ENCODE data around the gene FIZ1. TPM values are rescaled to one million over a fixed set of nuclear protein-coding genes. Genes with fewer than 3 reads are reported as not detected.

FIZ1 gene
- total and polyA plus RNA-seq, 12 donors: 9.3 to 18.8 (median 13.5) TPM

- Histone ChIP-seq H3K9me3 (no peaks in the 10 kb centered on the region), H3K27me3 (peaks cover 0 to 6% (median 0%) of the 10 kb centered on the region in 7 donors), H3K36me3 (no peaks in the 10 kb centered on the region), H3K27ac (no peak overlapping the region), H3K4me1 (peaks cover 4 to 22% (median 11%) of the 10 kb centered on the region in 9 donors), H3K4me3 (no peak overlapping the region)
- intact Hi-C loops (cut with DNase I): no loop called here
- TF ChIP-seq, protein P1, sequence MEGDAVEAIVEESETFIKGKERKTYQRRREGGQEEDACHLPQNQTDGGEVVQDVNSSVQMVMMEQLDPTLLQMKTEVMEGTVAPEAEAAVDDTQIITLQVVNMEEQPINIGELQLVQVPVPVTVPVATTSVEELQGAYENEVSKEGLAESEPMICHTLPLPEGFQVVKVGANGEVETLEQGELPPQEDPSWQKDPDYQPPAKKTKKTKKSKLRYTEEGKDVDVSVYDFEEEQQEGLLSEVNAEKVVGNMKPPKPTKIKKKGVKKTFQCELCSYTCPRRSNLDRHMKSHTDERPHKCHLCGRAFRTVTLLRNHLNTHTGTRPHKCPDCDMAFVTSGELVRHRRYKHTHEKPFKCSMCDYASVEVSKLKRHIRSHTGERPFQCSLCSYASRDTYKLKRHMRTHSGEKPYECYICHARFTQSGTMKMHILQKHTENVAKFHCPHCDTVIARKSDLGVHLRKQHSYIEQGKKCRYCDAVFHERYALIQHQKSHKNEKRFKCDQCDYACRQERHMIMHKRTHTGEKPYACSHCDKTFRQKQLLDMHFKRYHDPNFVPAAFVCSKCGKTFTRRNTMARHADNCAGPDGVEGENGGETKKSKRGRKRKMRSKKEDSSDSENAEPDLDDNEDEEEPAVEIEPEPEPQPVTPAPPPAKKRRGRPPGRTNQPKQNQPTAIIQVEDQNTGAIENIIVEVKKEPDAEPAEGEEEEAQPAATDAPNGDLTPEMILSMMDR (IDR thresholded peaks at IDR 0.05): no peak
- DNase-seq (no peak), ATAC-seq (no peak)
- WGBS, 2 donors: 50 to 55% methylated on average over 13 of the region's 13 CpGs
These were observed 45.8 kb downstream of the FIZ1 start for GRCh38 chr19:55553217-55554182.

DNA sequence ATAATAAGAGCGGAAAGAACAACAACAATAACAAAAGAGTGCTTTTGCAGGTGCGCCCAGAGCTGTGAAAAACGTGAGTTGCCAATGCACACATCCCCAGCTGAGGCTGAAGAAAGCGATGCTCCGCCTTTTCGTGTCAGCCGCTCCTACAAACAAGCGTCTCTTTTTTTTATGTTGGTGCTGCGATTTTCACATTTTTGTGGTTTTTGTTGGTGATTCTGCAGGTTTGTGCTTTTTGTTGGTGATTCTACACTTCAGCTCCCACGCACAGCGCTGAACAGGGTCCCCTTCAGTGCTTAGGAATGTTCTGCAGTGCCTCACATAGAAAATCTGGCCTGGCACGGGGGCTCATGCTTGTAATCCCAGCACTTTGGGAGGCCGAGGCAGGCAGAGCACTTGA lies 46.7 kb downstream of the FIZ1 start:
- TF ChIP-seq, protein P1 (IDR thresholded peaks at IDR 0.05): no peak
- peaks cover 0 to 7% (median 0%) of the 10 kb centered on the region in 7 donors for H3K27me3 ChIP-seq
- H3K4me1 ChIP-seq: peaks cover 4 to 27% (median 13%) of the 10 kb centered on the region in 9 donors
- no peak overlapping the region for H3K27ac ChIP-seq
- intact Hi-C loops (cut with DNase I): no loop called here
- ATAC-seq (no peak), DNase-seq (no peak)
- H3K36me3 ChIP-seq: no peaks in the 10 kb centered on the region
- no peak overlapping the region for H3K4me3 ChIP-seq
- H3K9me3 ChIP-seq: no peaks in the 10 kb centered on the region
- 69 to 74% methylated on average over 13 of the region's 13 CpGs for WGBS, 2 donors

DNA sequence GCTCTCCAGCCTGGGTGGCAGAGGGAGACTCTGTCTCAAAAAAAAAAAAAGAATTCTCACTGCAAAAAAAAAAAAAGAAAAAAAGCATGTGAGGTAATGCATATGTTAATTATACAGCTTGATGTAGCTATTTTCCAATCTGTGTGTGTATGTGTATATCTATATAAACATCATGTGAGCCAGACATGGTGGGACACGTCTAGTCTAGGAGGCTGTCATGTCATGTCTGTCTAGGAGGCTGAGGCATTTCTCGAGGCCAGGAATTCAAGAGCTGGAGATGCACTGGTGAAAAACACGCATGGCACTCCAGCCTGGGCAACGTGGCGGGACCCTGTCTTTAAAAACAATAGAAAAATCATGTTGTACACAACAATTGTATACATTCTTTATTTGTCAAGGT lies 47.1 kb downstream of the FIZ1 start:
- H3K4me1 ChIP-seq: peaks cover 5 to 31% (median 17%) of the 10 kb centered on the region in 9 donors
- no peak for ATAC-seq
- no peaks in the 10 kb centered on the region for H3K9me3 ChIP-seq
- intact Hi-C loops (cut with DNase I): no loop called here
- H3K27me3 ChIP-seq: peaks cover 0 to 7% (median 0%) of the 10 kb centered on the region in 7 donors
- no peak overlapping the region for H3K27ac ChIP-seq
- 78 to 84% methylated on average over 5 of the region's 5 CpGs for WGBS, 2 donors
- H3K4me3 ChIP-seq: no peak overlapping the region
- H3K36me3 ChIP-seq: no peaks in the 10 kb centered on the region
- TF ChIP-seq, protein P1 (IDR thresholded peaks at IDR 0.05): no peak
- no peak for DNase-seq

- Histone ChIP-seq H3K27ac (peak overlapping the region in 6 of 10 donors; percentile 62 to 77 (median 66)), H3K9me3 (no peaks in the 10 kb centered on the region), H3K27me3 (peaks cover 0 to 7% (median 0%) of the 10 kb centered on the region in 7 donors), H3K36me3 (no peaks in the 10 kb centered on the region), H3K4me1 (peaks cover 15 to 48% (median 34%) of the 10 kb centered on the region in 9 donors), H3K4me3 (peak overlapping the region in 4 of 10 donors; percentile 42 to 51 (median 46))
- ATAC-seq: no peak
- intact Hi-C loops (cut with DNase I): no loop called here
- TF ChIP-seq, protein P1 (IDR thresholded peaks at IDR 0.05): peak in 2 of 9 donors; percentile 1 to 33
- WGBS, 2 donors: 46 to 53% methylated on average over 7 of the region's 7 CpGs
- DNase-seq: no peak
These were observed 49.0 kb downstream of the FIZ1 start for GRCh38 chr19:55550321-55550650.
